ENCODE data around the gene BABAM1. TPM values are rescaled to one million over a fixed set of nuclear protein-coding genes. Genes with fewer than 3 reads are reported as not detected.
A peak's percentile ranks its signal among the peaks of the same experiment; 100 is the strongest.

The BABAM1 gene
- 68.5 TPM for polyA plus RNA-seq (2012; ENCODE audit: missing spikeins)

GRCh38 chr19:17266975-17267788 is at the start of gene BABAM1:
Gene BABAM1 (plus strand): TSS chr19:17267443. CDS start chr19:17268807, 1,364 bp downstream.
- FAIRE-seq (peak; percentile 98), DNase-seq (ENCODE audit: insufficient read length) (peak; percentile 93)

GRCh38 chr19:17219286-17219685 is 48.0 kb upstream of the BABAM1 start:
- FAIRE-seq (no peak), DNase-seq (ENCODE audit: insufficient read length) (no peak)
- TF ChIP-seq POLR2AphosphoS5 (IDR thresholded peaks at IDR 0.05; ENCODE audit: low read depth, low read length) (no peak), POLR2A (IDR thresholded peaks at IDR 0.05; ENCODE audit: low read depth, low read length) (no peak), TAF1 (IDR thresholded peaks at IDR 0.05; ENCODE audit: borderline replicate concordance, low read depth, low read length) (no peak)

More at GRCh38 chr19:17266975-17267788, at the start of gene BABAM1:
- TF ChIP-seq TAF1 (IDR thresholded peaks at IDR 0.05; ENCODE audit: borderline replicate concordance, low read depth, low read length) (peak; percentile 91), POLR2AphosphoS5 (IDR thresholded peaks at IDR 0.05; ENCODE audit: low read depth, low read length) (peak; percentile 61), POLR2A (IDR thresholded peaks at IDR 0.05; ENCODE audit: low read depth, low read length) (peak; percentile 74)

GRCh38 chr19:17220207-17220758 is 47.0 kb upstream of the BABAM1 start:
- TF ChIP-seq POLR2AphosphoS5 (IDR thresholded peaks at IDR 0.05; ENCODE audit: low read depth, low read length) (no peak), POLR2A (IDR thresholded peaks at IDR 0.05; ENCODE audit: low read depth, low read length) (no peak), TAF1 (IDR thresholded peaks at IDR 0.05; ENCODE audit: borderline replicate concordance, low read depth, low read length) (no peak)
- FAIRE-seq (no peak), DNase-seq (ENCODE audit: insufficient read length) (no peak)

DNA sequence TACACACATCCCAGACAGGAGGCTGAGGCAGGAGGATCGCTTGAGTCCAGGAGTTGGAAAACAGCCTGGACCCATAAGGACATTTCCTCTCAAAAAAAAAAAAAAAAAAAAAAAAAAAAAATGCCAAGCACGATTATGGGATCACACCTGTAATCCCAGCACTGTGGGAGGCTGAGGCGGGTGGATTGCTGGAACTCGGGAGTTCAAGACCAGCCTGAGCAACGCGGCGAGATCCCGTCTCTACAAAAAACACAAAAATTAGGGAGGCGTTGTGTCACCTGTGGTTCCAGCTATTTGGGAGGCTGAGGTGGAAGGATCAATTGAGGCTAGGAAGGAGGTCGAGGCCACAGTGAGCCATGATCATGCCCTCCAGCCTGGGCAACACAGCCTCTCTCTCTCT is 42.2 kb upstream of the BABAM1 start:
- FAIRE-seq (no peak), DNase-seq (ENCODE audit: insufficient read length) (no peak)
- no peak for TF ChIP-seq POLR2AphosphoS5 (IDR thresholded peaks at IDR 0.05; ENCODE audit: low read depth, low read length)
- no peak for TF ChIP-seq TAF1 (IDR thresholded peaks at IDR 0.05; ENCODE audit: borderline replicate concordance, low read depth, low read length)
- no peak for TF ChIP-seq POLR2A (IDR thresholded peaks at IDR 0.05; ENCODE audit: low read depth, low read length)

DNA sequence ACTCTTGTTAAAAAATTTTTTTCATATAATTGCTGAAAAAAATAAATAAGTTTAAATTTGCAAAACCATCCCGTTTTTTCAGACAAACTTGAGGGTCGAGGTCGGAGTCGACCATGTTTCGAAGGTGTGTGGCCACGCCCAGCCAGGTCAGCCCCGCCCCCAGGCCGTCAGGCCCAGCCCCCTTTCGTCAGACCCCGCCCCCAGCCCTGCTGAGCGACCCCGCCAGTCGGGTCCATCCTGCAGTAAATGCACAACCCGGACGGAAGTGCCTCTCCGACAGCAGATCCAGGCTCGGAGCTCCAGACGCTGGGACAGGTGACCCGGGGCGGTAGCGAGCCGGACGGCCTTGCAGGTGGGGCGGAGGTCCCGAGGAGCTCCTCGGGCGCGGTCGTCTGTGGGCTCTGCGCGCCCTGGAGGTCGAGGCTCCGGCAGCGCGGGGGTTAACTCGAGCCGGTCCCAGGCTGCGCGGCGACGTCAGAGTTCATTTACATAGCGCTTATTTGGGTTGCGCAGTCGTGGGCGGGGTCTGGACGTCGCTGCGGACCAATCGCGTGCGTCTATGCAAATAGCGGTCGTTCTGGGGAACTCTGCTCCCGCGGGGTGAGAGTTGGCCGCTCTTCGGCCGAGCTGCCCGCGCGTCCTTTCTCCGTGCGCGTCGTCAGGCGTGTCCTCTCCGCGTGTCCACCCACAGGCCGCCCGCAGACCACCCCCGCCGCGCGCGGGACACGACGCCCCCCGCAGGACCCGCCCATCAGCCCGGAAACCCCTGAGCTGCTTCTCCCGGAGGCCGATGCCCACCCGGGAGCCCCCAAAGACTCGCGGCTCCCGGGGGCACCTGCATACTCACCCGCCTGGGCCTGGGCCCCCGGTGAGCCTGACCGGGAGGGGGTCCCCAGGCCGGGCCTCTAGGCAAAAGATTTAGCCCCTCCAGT is 41.0 kb upstream of the BABAM1 start, which contains the start of gene OCEL1:
Gene OCEL1 (plus strand): TSS at position 225 of the 932 bp plus-strand sequence. CDS start 22 bp downstream, at position 247.
- peak; percentile 93 for FAIRE-seq
- DNase-seq (ENCODE audit: insufficient read length) = peak; percentile 93
- TF ChIP-seq TAF1 (IDR thresholded peaks at IDR 0.05; ENCODE audit: borderline replicate concordance, low read depth, low read length) (peak; percentile 62; the same call in 1 of the 2 replicates), POLR2A (IDR thresholded peaks at IDR 0.05; ENCODE audit: low read depth, low read length) (peak; percentile 86), POLR2AphosphoS5 (IDR thresholded peaks at IDR 0.05; ENCODE audit: low read depth, low read length) (peak; percentile 82)

GRCh38 chr19:17227798-17228367 is 39.4 kb upstream of the BABAM1 start:
- TF ChIP-seq POLR2AphosphoS5 (IDR thresholded peaks at IDR 0.05; ENCODE audit: low read depth, low read length) = no peak
- no peak for TF ChIP-seq POLR2A (IDR thresholded peaks at IDR 0.05; ENCODE audit: low read depth, low read length)
- TF ChIP-seq TAF1 (IDR thresholded peaks at IDR 0.05; ENCODE audit: borderline replicate concordance, low read depth, low read length) = no peak
- FAIRE-seq (no peak), DNase-seq (ENCODE audit: insufficient read length) (no peak)

- FAIRE-seq (no peak), DNase-seq (ENCODE audit: insufficient read length) (no peak)
- TF ChIP-seq TAF1 (IDR thresholded peaks at IDR 0.05; ENCODE audit: borderline replicate concordance, low read depth, low read length) (no peak), POLR2AphosphoS5 (IDR thresholded peaks at IDR 0.05; ENCODE audit: low read depth, low read length) (no peak), POLR2A (IDR thresholded peaks at IDR 0.05; ENCODE audit: low read depth, low read length) (no peak)
Observed at GRCh38 chr19:17229890-17230289, 37.4 kb upstream of the BABAM1 start.

GRCh38 chr19:17232258-17232657 is 35.0 kb upstream of the BABAM1 start:
- no peak for TF ChIP-seq POLR2A (IDR thresholded peaks at IDR 0.05; ENCODE audit: low read depth, low read length)
- no peak for TF ChIP-seq POLR2AphosphoS5 (IDR thresholded peaks at IDR 0.05; ENCODE audit: low read depth, low read length)
- no peak for TF ChIP-seq TAF1 (IDR thresholded peaks at IDR 0.05; ENCODE audit: borderline replicate concordance, low read depth, low read length)
- DNase-seq (ENCODE audit: insufficient read length) = no peak
- no peak for FAIRE-seq

DNA sequence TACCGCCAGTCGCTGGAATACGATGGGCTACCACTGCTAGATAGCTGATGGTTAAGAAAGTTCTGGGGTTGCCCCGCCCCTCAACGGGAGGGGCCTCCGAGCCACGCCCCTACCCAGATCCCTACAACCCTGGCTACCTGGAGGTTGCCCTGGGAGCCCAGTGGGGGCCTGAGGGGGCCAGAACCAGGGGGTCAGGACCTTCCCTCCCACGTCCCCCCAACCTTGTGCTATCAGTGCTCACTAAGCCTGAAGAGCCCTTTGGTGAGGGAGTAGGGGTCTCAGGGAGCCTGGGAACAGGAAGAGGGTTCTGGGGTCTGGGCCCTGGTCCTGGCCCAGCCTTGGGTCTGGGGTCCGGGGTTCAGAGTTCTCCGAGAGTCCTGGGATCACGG is 32.3 kb upstream of the BABAM1 start:
- TF ChIP-seq TAF1 (IDR thresholded peaks at IDR 0.05; ENCODE audit: borderline replicate concordance, low read depth, low read length) (no peak), POLR2AphosphoS5 (IDR thresholded peaks at IDR 0.05; ENCODE audit: low read depth, low read length) (no peak)
- DNase-seq (ENCODE audit: insufficient read length) = peak; percentile 67
- peak; percentile 81 for FAIRE-seq

DNA sequence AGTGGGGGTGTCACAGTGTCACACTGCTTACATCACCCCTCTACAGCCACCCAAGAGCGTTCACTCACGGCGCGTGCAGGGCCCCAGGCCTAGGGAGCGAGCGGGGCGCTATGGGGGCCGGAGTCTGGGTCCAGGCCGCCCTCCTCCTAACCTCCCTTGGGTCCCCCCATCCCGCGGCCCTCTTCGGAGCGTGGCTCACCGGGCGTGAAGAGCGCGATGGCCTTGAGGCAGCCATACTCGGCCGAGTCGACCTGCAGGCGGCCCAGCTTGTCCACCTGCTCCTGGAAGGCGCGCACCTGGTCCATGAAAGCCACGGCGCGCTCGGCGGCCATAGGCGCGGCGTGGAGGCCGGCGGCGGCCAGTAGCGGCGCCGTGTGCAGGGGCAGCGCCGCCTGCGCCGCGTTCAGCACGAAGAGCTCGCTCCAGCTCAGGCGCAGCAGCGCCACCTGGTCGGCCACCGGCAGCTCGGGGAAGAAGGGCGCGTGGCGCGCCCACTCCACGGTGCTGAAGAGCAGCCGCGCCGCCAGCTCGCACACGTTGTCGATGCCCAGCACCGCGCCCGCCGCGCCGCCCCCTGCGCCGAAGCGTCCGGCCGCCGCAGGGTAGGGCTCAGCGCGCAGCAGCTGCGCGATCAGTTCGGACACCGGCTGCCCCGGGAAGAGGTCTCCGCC is 31.8 kb upstream of the BABAM1 start:
- DNase-seq (ENCODE audit: insufficient read length) (peak; percentile 71), FAIRE-seq (peak; percentile 94)
- TF ChIP-seq POLR2A (IDR thresholded peaks at IDR 0.05; ENCODE audit: low read depth, low read length) (no peak), TAF1 (IDR thresholded peaks at IDR 0.05; ENCODE audit: borderline replicate concordance, low read depth, low read length) (no peak), POLR2AphosphoS5 (IDR thresholded peaks at IDR 0.05; ENCODE audit: low read depth, low read length) (no peak)
